ENCODE results near the gene DBR1. TPM values are rescaled to one million over a fixed set of nuclear protein-coding genes. Genes with fewer than 3 reads are reported as not detected.
A peak's percentile ranks its signal among the peaks of the same experiment; 100 is the strongest.

Gene DBR1
- total and polyA plus RNA-seq, 10 donors: 8.1 to 19.2 (median 16.9) TPM

DNA sequence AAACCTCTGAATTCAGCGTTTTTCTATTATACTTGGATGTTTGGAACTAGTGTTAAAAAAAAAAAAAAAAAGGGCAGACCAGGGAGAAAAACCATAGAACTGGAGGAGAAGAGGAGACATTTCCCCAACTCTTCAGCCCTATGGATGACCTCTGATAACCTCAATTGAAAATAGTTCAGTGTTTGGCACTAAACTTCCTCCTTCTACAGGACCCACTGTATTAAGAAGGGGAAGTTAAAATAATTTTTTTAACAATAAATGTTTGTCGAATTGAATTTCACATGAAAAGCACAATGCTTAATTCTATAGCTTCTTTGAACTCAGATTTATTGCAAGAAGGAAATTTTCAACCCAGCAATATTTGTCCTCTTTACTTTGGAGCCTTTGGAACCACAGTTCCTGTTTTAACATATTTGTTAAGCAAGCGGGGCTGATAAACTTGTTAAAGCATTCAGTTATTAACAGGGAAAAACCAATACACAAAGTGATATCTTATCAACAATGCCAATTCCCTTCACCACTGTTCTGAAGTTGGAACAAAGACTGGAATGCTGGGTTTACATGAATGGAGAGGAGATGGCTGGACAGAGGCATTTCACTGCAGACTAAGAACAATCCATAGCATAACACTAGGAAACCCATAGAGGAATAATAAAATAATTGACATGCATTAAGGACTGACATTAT, 39.4 kb downstream of the DBR1 start:
- DNase-seq: no peak
- H3K4me1 ChIP-seq: peaks cover 0 to 41% (median 25%) of the 10 kb centered on the region in 6 donors
- no peaks in the 10 kb centered on the region for H3K27me3 ChIP-seq (replicated peaks in 1 of 7)
- no peak overlapping the region for H3K4me3 ChIP-seq
- 37 to 51% (median 45%) methylated on average over 3 of the region's 3 CpGs for WGBS, 5 donors
- H3K27ac ChIP-seq: peak overlapping the region in 5 of 8 donors; percentile 48 to 80 (median 73)
- no peaks in the 10 kb centered on the region for H3K9me3 ChIP-seq
- H3K36me3 ChIP-seq: no peaks in the 10 kb centered on the region
- intact Hi-C loops (cut with DNase I; ENCODE audit: low total_unique reads): no loop called here
- TF ChIP-seq POLR2A (IDR thresholded peaks at IDR 0.05) (no peak), POLR2AphosphoS5 (IDR thresholded peaks at IDR 0.05) (no peak)
- TF ChIP-seq, protein P1, sequence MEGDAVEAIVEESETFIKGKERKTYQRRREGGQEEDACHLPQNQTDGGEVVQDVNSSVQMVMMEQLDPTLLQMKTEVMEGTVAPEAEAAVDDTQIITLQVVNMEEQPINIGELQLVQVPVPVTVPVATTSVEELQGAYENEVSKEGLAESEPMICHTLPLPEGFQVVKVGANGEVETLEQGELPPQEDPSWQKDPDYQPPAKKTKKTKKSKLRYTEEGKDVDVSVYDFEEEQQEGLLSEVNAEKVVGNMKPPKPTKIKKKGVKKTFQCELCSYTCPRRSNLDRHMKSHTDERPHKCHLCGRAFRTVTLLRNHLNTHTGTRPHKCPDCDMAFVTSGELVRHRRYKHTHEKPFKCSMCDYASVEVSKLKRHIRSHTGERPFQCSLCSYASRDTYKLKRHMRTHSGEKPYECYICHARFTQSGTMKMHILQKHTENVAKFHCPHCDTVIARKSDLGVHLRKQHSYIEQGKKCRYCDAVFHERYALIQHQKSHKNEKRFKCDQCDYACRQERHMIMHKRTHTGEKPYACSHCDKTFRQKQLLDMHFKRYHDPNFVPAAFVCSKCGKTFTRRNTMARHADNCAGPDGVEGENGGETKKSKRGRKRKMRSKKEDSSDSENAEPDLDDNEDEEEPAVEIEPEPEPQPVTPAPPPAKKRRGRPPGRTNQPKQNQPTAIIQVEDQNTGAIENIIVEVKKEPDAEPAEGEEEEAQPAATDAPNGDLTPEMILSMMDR (IDR thresholded peaks at IDR 0.05 in 8 of 11, conservative IDR thresholded peaks at IDR 0.05 in 3 of 11): no peak

- peaks cover 0 to 29% (median 20%) of the 10 kb centered on the region in 6 donors for H3K4me1 ChIP-seq
- no peaks in the 10 kb centered on the region for H3K36me3 ChIP-seq
- intact Hi-C loops (cut with DNase I; ENCODE audit: low total_unique reads): no loop called here
- no peak within 1 kb of the TSS for H3K27ac ChIP-seq
- TF ChIP-seq POLR2AphosphoS5 (IDR thresholded peaks at IDR 0.05) (no peak), POLR2A (IDR thresholded peaks at IDR 0.05) (no peak)
- TF ChIP-seq, protein P1 (IDR thresholded peaks at IDR 0.05 in 8 of 11, conservative IDR thresholded peaks at IDR 0.05 in 3 of 11): no peak
- DNase-seq: no peak
- no peaks in the 10 kb centered on the region for H3K9me3 ChIP-seq
- WGBS, 5 donors: 64 to 84% (median 78%) methylated on average over 1 of the region's 1 CpG
- no peaks in the 10 kb centered on the region for H3K27me3 ChIP-seq (replicated peaks in 1 of 7)
- H3K4me3 ChIP-seq: no peak within 1 kb of the TSS
Measured at GRCh38 chr3:138132239-138132638, 42.5 kb downstream of the DBR1 start, which contains the start of gene A4GNT. TSS of gene A4GNT (minus strand) at chr3:138132390. CDS start at chr3:138131256, 1,134 bp downstream.

DNA sequence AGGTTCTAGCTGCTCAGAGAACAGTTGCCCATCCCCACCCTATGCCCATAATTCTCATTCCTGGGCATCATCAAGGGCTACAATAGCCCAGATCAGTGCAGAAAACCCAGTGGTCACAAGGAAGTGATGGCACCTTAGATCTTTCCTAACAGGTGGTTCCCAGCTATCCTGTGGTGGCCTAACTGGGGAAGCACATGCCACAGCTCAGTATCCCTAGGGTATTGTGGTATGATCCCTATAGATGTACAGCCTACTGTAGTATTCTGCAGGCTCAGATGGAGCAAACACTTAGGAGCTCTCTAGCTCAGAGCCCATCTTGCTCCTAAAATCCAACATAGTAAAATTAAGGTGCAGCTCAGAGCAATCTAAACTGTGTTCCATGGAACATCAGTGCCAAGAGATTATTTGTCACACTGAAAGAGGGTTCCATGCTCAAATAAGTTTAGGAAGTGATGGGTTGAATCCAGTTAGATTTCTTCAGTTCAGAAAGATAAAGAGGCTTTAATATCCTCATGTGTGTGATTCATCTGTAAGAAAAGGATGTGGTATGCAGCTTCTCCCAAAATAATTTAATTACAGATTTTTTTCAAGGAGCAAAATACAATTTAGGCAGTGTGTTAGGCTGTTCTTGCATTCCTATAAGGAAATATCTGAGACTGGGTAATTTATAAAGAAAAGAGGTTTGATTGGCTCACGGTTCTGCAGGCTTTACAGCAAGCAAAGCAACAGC, 46.9 kb downstream of the DBR1 start:
- TF ChIP-seq POLR2AphosphoS5 (IDR thresholded peaks at IDR 0.05) (no peak), POLR2A (IDR thresholded peaks at IDR 0.05) (no peak)
- TF ChIP-seq, protein P1 (IDR thresholded peaks at IDR 0.05 in 8 of 11, conservative IDR thresholded peaks at IDR 0.05 in 3 of 11): no peak
- Histone ChIP-seq H3K9me3 (peaks cover 0 to 5% (median 0%) of the 10 kb centered on the region in 8 donors), H3K36me3 (no peaks in the 10 kb centered on the region), H3K4me3 (no peak overlapping the region), H3K4me1 (peaks cover 0 to 22% (median 4%) of the 10 kb centered on the region in 6 donors), H3K27ac (no peak overlapping the region), H3K27me3 (replicated peaks in 1 of 7) (no peaks in the 10 kb centered on the region)
- WGBS, 5 donors: 60 to 94% (median 89%) methylated on average over 1 of the region's 1 CpG
- intact Hi-C loops (cut with DNase I; ENCODE audit: low total_unique reads): no loop called here
- DNase-seq: no peak

Measured in spleen (tissue), 11 donors.